Measurements from ENCODE around the gene RREB1.

Gene RREB1

GRCh38 chr6:7125290-7125689, 17.5 kb downstream of the RREB1 start:
- DNase-seq (ENCODE audit: low spot score), result no peak

DNA sequence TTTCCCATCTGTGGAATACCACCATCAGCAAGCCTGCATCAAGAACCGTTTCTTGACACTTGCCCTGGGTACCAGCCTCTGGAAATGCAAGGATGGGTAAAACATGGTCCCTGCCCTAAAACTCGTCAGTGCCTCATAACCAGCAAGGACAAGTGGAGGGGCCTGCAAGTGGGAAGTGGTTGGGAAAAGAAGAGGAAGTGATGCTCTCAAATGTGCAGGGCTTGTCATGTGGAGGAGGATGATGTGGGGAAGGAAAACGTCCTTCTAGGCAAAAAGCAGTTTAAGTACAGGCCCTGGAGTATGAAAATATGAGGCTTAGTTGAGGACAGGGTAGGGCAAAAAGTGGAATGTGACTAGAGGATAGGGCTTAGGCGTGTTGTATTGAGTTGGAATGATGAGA, 19.0 kb downstream of the RREB1 start:
- no peak for DNase-seq (ENCODE audit: low spot score)

GRCh38 chr6:7127680-7128079, 19.9 kb downstream of the RREB1 start:
- no peak for DNase-seq (ENCODE audit: low spot score)

GRCh38 chr6:7129360-7129759, 21.6 kb downstream of the RREB1 start:
- DNase-seq (ENCODE audit: low spot score), result no peak

DNA sequence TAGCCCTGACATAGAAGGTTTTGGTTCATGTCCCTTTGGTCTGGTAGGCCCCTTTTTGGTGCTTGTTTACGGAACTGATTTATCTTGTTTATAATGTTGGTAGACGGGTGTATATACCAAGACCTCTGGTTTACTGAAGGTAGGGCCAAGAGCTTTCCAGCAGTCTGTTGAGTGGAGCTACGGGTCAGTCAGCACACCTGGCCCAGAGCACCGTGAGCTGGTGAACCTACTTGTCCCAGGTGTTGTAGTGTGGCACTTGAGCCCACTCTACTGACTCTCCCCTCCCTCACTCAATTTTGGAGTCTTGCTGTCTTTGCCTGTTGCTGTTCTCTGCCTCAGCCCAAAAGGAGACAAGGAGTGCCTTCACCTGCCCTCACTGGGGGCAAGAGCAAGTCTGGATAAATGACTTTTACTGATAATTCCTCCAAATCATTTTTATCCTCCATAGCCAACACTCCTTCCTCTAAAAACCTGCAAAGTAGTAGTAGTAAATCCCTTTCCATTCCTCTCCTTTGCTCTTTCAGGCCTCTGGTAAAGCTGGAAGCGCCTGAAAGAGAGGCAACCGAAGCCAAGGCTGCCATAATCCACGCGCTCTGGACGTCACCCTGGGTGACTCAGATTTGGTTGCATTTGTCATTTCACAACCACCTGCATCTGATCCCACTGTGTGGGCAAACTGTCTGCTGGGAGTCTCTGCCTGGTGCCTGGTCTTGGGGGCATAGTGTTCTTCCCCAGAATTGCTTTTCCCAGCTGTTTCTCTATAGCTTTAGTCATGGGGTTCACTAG, 22.2 kb downstream of the RREB1 start:
- DNase-seq (ENCODE audit: low spot score), result peak; percentile 79

DNA sequence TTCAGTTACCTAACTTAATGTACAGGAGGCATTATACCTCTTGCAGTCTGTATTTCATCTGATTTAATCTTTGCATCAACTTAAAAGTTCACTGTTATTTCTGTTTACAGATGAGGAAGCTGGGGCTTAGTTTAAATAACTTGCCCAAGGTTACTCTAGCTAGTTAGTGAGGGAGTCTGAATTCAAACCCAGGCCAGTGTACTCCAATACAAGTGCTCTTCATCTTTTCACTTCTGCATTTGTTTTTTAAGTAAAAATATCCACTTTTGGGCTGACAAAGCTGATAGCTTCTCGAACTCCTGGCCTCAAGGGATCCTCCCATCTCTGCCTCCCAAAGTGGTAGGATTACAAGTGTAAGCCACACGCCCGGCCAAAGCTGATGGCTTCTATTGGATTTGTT, 23.6 kb downstream of the RREB1 start:
- DNase-seq (ENCODE audit: low spot score), result no peak

DNA sequence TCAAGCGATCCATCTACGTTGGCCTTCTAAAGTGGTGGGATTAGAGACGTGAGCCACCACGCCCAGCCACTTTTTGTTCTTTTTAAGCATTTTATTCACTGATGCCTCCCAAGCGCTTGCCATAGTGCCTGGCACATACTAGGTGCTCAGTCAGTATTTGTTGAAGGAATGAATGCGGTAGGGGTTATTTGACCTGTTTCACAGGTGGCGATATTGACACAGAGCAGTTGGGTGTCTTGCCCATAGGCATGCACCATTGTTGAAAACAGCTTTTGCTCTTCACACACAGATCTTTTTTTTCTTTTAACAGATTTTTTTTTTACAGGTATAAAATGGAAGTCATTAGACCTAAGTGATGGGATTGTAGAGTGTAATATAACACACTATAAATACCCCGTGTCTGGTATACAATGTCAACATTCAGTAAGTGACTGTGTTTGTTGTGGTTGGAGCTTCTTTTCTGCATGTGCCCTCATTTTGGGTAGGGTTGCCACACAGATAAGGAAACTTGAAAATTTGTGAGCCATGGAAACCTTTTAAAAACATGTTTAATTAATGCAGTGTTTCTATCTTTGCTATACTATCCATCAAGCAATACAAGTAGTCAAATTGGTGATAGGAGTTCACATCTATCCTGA, 24.8 kb downstream of the RREB1 start:
- DNase-seq (ENCODE audit: low spot score), result no peak

GRCh38 chr6:7134999-7135745, 27.4 kb downstream of the RREB1 start:
- no peak for DNase-seq (ENCODE audit: low spot score)

DNA sequence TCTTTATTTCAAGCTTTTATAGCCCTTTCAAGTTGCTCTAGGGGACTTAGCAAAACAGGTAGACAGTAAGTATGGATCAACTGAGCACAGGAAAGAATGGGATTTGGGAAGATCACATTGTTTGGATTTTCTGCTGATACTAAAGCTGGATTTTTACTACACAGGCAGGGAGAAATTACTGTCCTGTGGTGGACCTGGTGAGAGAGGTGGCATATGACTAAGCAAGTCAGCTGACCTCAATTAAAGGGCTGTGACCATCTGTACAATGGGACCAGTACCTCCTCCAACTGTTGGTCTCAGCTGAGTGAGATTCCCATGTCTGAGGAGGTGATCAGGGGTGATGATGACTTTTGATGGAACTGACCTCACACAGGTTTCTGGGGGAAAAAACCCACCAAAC, 28.0 kb downstream of the RREB1 start:
- no peak for DNase-seq (ENCODE audit: low spot score)

DNA sequence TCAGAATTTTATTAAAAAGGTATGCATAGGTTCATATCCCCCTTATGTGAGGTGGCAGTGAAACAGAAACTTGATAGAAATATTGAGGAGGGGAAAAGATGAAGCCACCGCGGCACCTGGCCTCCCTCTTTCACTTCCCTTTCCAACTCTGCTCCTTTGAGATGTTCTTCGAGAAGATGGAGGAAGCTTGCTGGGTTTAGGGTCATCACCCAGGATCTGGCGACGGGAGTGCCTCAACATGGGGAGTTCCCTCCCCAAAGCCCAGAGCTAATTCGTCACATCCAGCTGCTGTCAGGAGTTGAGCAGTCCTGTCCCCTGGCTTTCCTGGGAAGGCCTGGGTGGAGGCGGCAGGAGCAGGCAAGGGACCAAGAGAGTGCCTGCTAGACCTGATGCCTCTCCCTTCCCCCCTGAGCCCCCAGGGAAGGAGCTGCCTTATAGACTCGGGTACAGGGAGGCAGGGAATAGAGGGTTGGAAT, 29.1 kb downstream of the RREB1 start:
- no peak for DNase-seq (ENCODE audit: low spot score)

DNA sequence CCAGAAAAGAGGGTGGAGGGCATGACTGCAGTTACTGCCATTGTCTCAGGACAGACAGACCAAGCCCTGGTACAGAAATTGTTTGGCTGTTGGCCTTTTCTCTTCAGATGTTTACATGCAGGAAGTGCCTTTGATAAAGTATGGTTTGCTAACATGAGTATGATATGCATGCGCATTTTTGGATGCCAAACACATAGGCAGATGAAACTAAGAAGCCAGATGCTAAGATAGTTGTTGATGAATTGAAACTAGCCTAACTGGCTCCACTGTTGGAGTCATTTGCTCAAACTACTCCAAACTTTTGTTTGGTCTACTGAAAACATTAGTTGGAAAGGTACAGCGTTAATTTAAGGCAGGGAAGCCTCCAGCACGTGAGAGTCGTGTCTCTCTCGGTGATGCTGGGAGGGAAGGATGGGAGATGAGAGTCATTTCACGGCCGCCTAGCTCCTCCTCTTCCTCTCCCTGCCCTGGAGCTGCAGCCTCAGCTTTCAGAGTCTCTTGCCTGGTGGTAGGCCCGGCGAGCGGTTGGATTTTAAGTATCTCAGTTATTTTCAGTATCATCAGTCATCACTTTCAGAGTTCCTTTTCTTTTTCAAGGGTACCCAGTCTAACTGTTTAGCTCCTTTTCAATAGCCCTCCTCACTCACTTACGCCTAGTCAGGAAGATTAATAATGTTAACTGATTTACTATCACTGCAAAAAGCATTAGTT, 29.7 kb downstream of the RREB1 start:
- DNase-seq (ENCODE audit: low spot score), result peak; percentile 79

DNA sequence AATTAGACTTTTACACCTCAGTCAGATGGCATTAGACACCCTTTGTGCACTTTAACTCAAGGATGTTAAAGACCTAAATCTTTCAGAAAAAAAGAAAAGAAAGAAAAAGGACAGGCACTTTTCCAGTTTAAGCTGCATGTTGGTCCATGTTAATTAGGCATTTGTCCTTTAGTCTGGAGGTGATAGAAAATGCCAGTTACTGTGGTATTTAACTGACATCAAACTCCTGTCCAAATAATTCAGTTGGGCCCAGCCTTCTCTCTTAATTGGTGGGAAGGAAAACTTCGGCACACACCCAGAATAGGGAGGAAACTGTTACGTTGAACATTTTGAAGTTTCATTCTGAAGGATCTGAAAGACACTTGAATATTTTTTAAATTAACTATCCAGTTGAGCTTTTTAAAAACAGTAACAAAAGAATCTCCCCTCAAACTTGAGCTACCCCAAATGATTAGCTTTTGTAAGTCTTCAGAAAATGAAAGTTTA, 30.3 kb downstream of the RREB1 start:
- DNase-seq (ENCODE audit: low spot score), result peak; percentile 32

- DNase-seq (ENCODE audit: low spot score), result no peak
These were observed 31.2 kb downstream of the RREB1 start for GRCh38 chr6:7138921-7139358.

DNA sequence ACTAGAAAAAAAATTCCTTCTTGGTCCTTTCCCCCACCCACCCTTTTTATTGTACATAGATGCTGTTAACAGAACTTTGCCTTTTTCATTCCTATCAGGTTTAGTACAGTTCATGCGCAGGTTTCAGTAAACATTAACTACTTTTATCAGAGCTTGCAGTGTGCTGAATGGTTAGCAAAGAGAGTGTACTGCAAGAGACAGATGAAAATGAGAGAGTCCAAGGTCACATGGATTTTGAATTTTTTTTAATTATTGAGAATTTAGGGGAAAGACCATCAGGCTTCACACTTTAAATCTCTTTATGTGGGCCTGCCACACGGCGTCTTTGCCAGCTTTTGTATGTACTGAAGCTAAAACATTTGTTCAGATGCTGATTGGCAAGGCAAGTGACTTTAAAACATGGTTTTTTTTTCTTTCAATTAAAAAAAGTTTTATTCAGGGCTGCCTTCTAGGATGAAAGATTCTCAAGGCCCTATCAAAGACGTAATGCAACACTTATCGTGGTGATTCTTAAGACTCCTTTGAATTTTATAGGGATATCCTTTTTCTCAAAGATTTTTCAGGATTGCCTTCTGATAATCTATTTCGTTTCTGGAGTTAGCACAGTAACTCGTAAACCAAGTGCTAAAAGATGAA, 32.2 kb downstream of the RREB1 start:
- no peak for DNase-seq (ENCODE audit: low spot score)

DNA sequence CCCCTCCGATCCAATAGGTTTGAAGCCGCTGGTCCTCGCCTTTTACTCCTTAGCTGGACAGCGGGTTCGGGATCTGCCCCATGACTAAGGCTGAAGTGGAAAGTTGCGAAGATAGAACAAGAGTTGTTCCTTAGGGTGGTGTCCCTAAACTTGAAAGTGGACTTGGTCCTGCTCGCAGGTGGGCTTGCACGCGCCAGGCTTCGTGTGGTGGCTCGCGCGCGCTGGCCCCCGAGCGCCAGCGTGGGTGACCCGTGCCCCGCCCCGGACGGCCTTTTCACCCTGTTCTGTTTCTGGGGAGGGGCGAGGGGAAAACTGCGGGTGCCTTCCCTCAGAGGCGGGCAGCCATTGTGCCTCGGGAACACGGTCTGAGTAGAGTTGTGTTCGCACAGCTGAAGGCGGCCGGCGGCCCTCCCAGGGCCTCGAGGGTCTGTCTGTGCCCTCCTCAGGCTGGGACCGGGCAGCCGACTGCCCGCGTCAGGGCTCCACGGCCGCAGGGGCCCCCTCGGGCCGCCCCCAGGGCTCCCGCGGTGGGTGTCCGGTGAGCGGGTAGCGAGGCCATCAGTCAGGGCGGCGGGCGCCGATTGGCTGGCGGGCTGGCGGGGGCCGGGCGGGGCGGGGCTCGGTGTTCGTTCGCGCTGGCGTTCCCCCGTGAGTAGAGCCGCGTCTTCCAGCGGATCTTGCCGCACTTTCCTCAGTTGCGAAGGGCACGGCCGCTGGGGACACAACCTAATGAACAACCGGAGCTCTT, 33.0 kb downstream of the RREB1 start:
- DNase-seq (ENCODE audit: low spot score), result peak; percentile 99

- no peak for DNase-seq (ENCODE audit: low spot score)
These were observed 34.6 kb downstream of the RREB1 start for GRCh38 chr6:7142228-7142801.

DNA sequence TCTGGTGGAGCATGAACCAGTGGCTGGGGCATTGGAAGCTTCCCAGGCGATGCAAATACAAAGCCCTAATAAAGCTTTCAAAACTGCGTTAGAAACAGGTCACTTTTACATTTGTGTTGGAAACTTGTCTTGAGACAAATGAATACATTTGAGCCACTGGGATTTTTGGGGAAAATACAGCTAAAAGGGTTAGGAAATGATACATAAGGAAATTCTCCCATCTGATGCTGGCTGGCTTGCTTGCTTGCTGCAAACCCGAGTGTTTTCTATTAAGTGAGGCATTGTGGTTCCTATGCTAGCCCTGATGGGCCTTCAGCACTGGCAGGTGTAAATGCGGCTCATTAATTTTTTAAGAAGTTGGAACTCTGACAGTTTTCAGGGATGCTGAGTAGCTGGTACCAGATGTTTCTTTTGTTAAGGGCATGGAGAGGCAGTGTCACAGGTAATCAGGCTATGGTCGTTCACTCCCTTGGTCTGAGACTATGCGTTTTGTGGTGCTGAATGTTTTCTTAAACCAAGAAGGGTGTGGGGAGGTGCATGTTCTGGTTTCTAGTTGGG, 35.2 kb downstream of the RREB1 start:
- DNase-seq (ENCODE audit: low spot score), result no peak

GRCh38 chr6:7143476-7143974, 35.8 kb downstream of the RREB1 start:
- DNase-seq (ENCODE audit: low spot score), result no peak

DNA sequence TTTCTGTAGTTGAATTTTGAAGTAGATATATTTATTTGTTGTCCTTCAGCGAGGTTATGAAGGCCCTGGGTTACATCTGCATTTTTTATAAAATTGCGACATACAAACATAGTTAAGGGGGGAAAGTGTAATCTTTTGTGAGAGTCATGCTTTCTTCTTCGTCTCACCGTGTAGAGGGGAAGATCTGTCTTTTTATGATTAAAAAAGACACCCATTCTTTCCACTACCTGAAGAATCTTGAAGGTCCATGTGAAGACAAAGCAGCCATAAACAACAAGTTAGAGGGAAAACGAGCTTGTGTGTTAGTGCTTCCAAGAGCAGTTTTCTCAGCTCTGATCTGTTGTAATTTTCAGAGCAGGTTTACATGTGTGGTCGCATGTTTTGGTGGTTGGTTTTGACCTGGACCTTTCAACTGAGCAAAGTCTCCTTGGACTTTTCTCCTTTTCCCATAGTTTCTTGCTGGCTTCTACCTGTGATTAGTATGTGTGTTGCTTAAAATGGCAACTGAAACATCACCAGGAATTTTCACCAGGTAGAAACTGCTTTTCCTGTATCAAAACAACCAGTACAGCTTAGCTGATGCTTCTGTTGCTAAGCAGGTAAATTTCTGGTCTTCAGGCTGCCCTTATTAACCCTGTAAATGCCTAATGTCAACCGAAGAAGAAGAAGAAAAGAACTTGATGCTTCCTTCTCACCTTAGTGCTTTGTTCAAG, 37.3 kb downstream of the RREB1 start:
- DNase-seq (ENCODE audit: low spot score), result no peak

DNA sequence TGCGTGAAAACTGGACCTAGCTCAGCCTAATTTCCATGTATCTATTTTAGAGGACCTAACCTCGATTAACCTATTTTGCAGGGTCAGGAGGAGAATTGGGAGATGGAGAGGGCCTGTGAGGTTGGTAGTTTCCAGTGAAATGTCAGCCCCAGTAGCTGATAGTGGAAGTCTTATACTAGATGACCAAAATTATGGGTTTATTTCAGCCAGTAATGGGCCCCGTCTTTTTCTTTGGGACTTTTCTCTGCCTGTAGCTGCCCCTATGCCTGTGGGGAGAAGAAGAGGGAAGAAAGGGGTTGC, 37.8 kb downstream of the RREB1 start:
- no peak for DNase-seq (ENCODE audit: low spot score)

Measured in GM03348 (cell line).